Renal cortex interstitium (tissue), 3 donors: ENCODE measurements around the gene BOLL. TPM values are rescaled to one million over a fixed set of nuclear protein-coding genes. Genes with fewer than 3 reads are reported as not detected.

Experiments
- polyA plus RNA-seq, 3 donors: library from polyadenylated mRNA; unstranded; fragments of 120-200 nt; gene quantifications; one replicate each; pipeline ENCODE4 v1.2.1, GENCODE V29; 2013; ENCODE audit not compliant: insufficient read length in 3 of 3

The BOLL gene
- polyA plus RNA-seq, 3 donors, result 0.06 to 0.08 TPM; not detected in 1

Other genes with a start within 250 kb of the BOLL start
- 10 to 100 TPM; 17.2 to 18.6 (median 17.4) TPM for gene RFTN2, start 109.7 kb downstream of the BOLL start, polyA plus RNA-seq
- 1 to 10 TPM; 7.0 to 8.0 (median 7.8) TPM for gene MARS2, start 80.0 kb downstream of the BOLL start, polyA plus RNA-seq
- gene PLCL1, start 19.3 kb upstream of the BOLL start, polyA plus RNA-seq, result 10 to 100 TPM; 15.3 to 20.8 (median 16.6) TPM